ENCODE measurements around the gene NRP2.

- TF ChIP-seq BACH2 (CRISPR knock-in tag; IDR thresholded peaks at IDR 0.05; ENCODE audit: borderline replicate concordance) (no peak), ESRRG (CRISPR knock-in tag; IDR thresholded peaks at IDR 0.05) (no peak), RARB (CRISPR knock-in tag; IDR thresholded peaks at IDR 0.05) (no peak), PATZ1 (CRISPR knock-in tag; IDR thresholded peaks at IDR 0.05; ENCODE audit: borderline replicate concordance) (no peak), TSHZ2 (CRISPR knock-in tag; IDR thresholded peaks at IDR 0.05) (no peak)
These were observed 59.1 kb downstream of the NRP2 start for GRCh38 chr2:205741256-205741978.
